H1 (cell line): ENCODE data around the gene TFR2. TPM values are rescaled to one million over a fixed set of nuclear protein-coding genes. Genes with fewer than 3 reads are reported as not detected.
A peak's percentile ranks its signal among the peaks of the same experiment; 100 is the strongest.

Experiments used
- CTCF ChIA-PET: fragments of 300-600 bp; sonication (Branson Sonifier 250); formaldehyde crosslinking; loops from one replicate; lab custom pipeline; 2021; ENCODE audit not compliant: partially characterized antibody; lab: Charles Lee
- POLR2A ChIA-PET: fragments of 300-600 bp; sonication (Branson Sonifier 250); formaldehyde crosslinking; loops from one replicate; lab custom pipeline; 2021; ENCODE audit warnings: inconsistent platforms; ENCODE audit not compliant: partially characterized antibody; lab: Charles Lee
- DNase-seq, 2 experiments: peaks; one replicate each; pipeline versions ENCODE4 v3.0.0 to v3.0.0-alpha.2; 2010 to 2022; ENCODE audit warnings: low spot score in 2 of 2, low read depth in 1 of 2, mixed read lengths in 1 of 2
- FAIRE-seq: peaks from 2 replicates; lab custom pipeline; 2011; peaks lifted over from hg19 to GRCh38; lab: Jason Lieb, UNC
- H2AFZ ChIP-seq: 2 replicates; pipeline ENCODE4 v1.8.1; 2012; ENCODE audit warnings: low read length, inconsistent platforms
- H2AK5ac ChIP-seq: 2 replicates; pipeline ENCODE4 v1.6.1; 2013; ENCODE audit warnings: low read depth, low read length
- H2BK120ac ChIP-seq: replicated peaks from 2 replicates; pipeline ENCODE3; 2013; ENCODE audit warnings: low read depth, low read length, inconsistent platforms
- H2BK12ac ChIP-seq: 2 replicates; pipeline ENCODE4 v1.6.1; 2013; ENCODE audit warnings: low read depth, low read length
- H2BK15ac ChIP-seq: 2 replicates; pipeline ENCODE4 v1.6.1; 2013; ENCODE audit warnings: low read length
- H2BK20ac ChIP-seq: 2 replicates; pipeline ENCODE4 v1.6.1; 2013; ENCODE audit warnings: low read length
- H2BK5ac ChIP-seq: 2 replicates; pipeline ENCODE4 v1.6.1; 2013; ENCODE audit warnings: low read depth, low read length
- H3K14ac ChIP-seq: 2 replicates; pipeline ENCODE4 v1.6.1; 2013; ENCODE audit warnings: inconsistent platforms; ENCODE audit not compliant: insufficient read length
- H3K18ac ChIP-seq: 2 replicates; pipeline ENCODE4 v1.6.1; 2013; ENCODE audit warnings: low read length; ENCODE audit errors: extremely low read depth
- H3K23ac ChIP-seq: 2 replicates; pipeline ENCODE4 v1.6.1; 2013; ENCODE audit warnings: inconsistent platforms; ENCODE audit not compliant: insufficient read length
- H3K23me2 ChIP-seq: 2 replicates; pipeline ENCODE4 v1.6.1; 2013; ENCODE audit warnings: low read depth, low read length
- H3K27ac ChIP-seq: 2 replicates; pipeline ENCODE4 v1.6.1; 2011; ENCODE audit warnings: low read depth, low read length, inconsistent platforms
- H3K27me3 ChIP-seq, 4 experiments: replicated peaks in 1 of 4; 1 replicate in 1 of 4; 2 replicates in 3 of 4; pipeline versions ENCODE4 v1.6.1 to v1.8.1; 2011 to 2013; ENCODE audit warnings: low read length in 3 of 4, mild to moderate bottlenecking in 3 of 4, inconsistent platforms in 2 of 4, mixed read lengths in 2 of 4, moderate library complexity in 1 of 4; ENCODE audit not compliant: control insufficient read depth in 3 of 4, insufficient read depth in 3 of 4; ENCODE audit errors: extremely low read depth in 1 of 4
- H3K36me3 ChIP-seq, 4 experiments: 2 replicates each; pipeline versions ENCODE4 v1.6.1 to v1.8.1; 2011 to 2013; ENCODE audit warnings: mild to moderate bottlenecking in 4 of 4, low read length in 3 of 4, moderate library complexity in 2 of 4, control low read depth in 1 of 4, inconsistent platforms in 1 of 4; ENCODE audit not compliant: insufficient read depth in 4 of 4, control insufficient read depth in 2 of 4
- H3K4ac ChIP-seq: replicated peaks from 2 replicates; pipeline ENCODE3; 2013; ENCODE audit warnings: low read length, low read depth, mixed read lengths, inconsistent platforms; ENCODE audit not compliant: insufficient read length
- H3K4me1 ChIP-seq, 4 experiments: replicated peaks in 1 of 4; 1 replicate in 1 of 4; 2 replicates in 3 of 4; pipeline versions ENCODE4 v1.6.1 to v1.8.1; 2011 to 2013; ENCODE audit warnings: low read length in 3 of 4, inconsistent platforms in 2 of 4, mixed read lengths in 1 of 4; ENCODE audit not compliant: insufficient read depth in 4 of 4, control insufficient read depth in 3 of 4
- H3K4me2 ChIP-seq, 2 experiments: 2 replicates each; pipeline versions ENCODE4 v1.6.1 to v1.8.1; 2011 to 2013; ENCODE audit warnings: low read depth in 2 of 2, low read length in 2 of 2, control low read depth in 1 of 2, inconsistent platforms in 1 of 2, mild to moderate bottlenecking in 1 of 2; ENCODE audit not compliant: insufficient read depth in 1 of 2
- H3K4me3 ChIP-seq, 4 experiments: fragments of 200-600, 300-600 bp in 1 of 4; sonication (generic), shearing (Covaris generic), sonication (Bioruptor Twin) in 1 of 4; 2 replicates each; pipeline versions ENCODE4 v1.5.1 to v1.8.1; 2011 to 2016; ENCODE audit warnings: low read length in 4 of 4, low read depth in 3 of 4, control low read depth in 2 of 4, inconsistent platforms in 2 of 4, mild to moderate bottlenecking in 2 of 4, mixed read lengths in 1 of 4, moderate library complexity in 1 of 4; ENCODE audit not compliant: insufficient read depth in 2 of 4; ENCODE audit errors: extremely low read depth in 1 of 4
- H3K56ac ChIP-seq: replicated peaks from 2 replicates; pipeline ENCODE3; 2013; ENCODE audit warnings: low read depth, mild to moderate bottlenecking, mixed read lengths, low read length, inconsistent platforms; ENCODE audit not compliant: insufficient read length
- H3K79me1 ChIP-seq: 2 replicates; pipeline ENCODE4 v1.6.1; 2013; ENCODE audit warnings: low read depth, low read length, control low read depth
- H3K79me2 ChIP-seq, 2 experiments: 2 replicates each; pipeline versions ENCODE4 v1.6.1 to v1.8.1; 2012 to 2013; ENCODE audit warnings: low read length in 2 of 2, mild to moderate bottlenecking in 2 of 2, inconsistent platforms in 1 of 2; ENCODE audit not compliant: insufficient read depth in 2 of 2, control insufficient read depth in 1 of 2
- H3K9ac ChIP-seq, 4 experiments: replicated peaks in 1 of 4; 1 replicate in 1 of 4; 2 replicates in 3 of 4; pipeline versions ENCODE4 v1.6.1 to v1.8.1; 2011 to 2013; ENCODE audit warnings: low read depth in 3 of 4, low read length in 3 of 4, control low read depth in 2 of 4, mild to moderate bottlenecking in 2 of 4, moderate library complexity in 2 of 4, inconsistent platforms in 1 of 4; ENCODE audit errors: extremely low read depth in 1 of 4
- H3K9me3 ChIP-seq, 2 experiments: 2 replicates each; pipeline versions ENCODE4 v1.6.1 to v1.8.1; 2012 to 2013; ENCODE audit warnings: mild to moderate bottlenecking in 2 of 2, moderate library complexity in 2 of 2, control low read depth in 1 of 2, inconsistent platforms in 1 of 2, low read depth in 1 of 2, low read length in 1 of 2, mixed read lengths in 1 of 2; ENCODE audit not compliant: insufficient read depth in 2 of 2
- H4K20me1 ChIP-seq, 2 experiments: replicated peaks in 1 of 2; 2 replicates each; pipeline versions ENCODE3 to v1.8.1; 2011 to 2013; ENCODE audit warnings: inconsistent platforms in 2 of 2, low read length in 2 of 2, mild to moderate bottlenecking in 1 of 2; ENCODE audit not compliant: insufficient read depth in 2 of 2, control insufficient read depth in 1 of 2
- H4K5ac ChIP-seq: 2 replicates; pipeline ENCODE4 v1.6.1; 2013; ENCODE audit warnings: low read length, low read depth, mixed read lengths, inconsistent platforms; ENCODE audit not compliant: insufficient read length
- H4K8ac ChIP-seq: 2 replicates; pipeline ENCODE4 v1.8.0; 2013; ENCODE audit warnings: mild to moderate bottlenecking, moderate library complexity, low read length, inconsistent platforms; ENCODE audit not compliant: insufficient read depth; ENCODE audit errors: extremely low read depth
- H4K91ac ChIP-seq: replicated peaks from 2 replicates; pipeline ENCODE3; 2013; ENCODE audit warnings: low read length, mixed read lengths, inconsistent platforms; ENCODE audit not compliant: insufficient read length
- BACH1 ChIP-seq: IDR thresholded peaks from 2 replicates; pipeline ENCODE4 v1.6.1; 2012; ENCODE audit warnings: low read length, improper control_type of control experiment
- CHD1 ChIP-seq: IDR thresholded peaks from 2 replicates; pipeline ENCODE4 v1.6.1; 2012; ENCODE audit warnings: low read depth, low read length, improper control_type of control experiment
- EP300 ChIP-seq, 2 experiments: IDR thresholded peaks; 1 replicate in 1 of 2; 2 replicates in 1 of 2; pipeline ENCODE4 v1.6.1; 2011 to 2012; ENCODE audit warnings: low read depth in 2 of 2, low read length in 2 of 2, mild to moderate bottlenecking in 2 of 2, borderline replicate concordance in 1 of 2, inconsistent platforms in 1 of 2, moderate library complexity in 1 of 2
- EZH2 ChIP-seq: fragments of 200-600 bp; sonication (generic); IDR thresholded peaks from 2 replicates; pipeline ENCODE4 v1.7.1; 2012; ENCODE audit warnings: low read depth, mild to moderate bottlenecking, moderate library complexity, low read length, inconsistent platforms; ENCODE audit not compliant: severe bottlenecking
- JUND ChIP-seq: IDR thresholded peaks from 2 replicates; pipeline ENCODE4 v1.6.1; 2011; ENCODE audit warnings: mild to moderate bottlenecking, improper control_type of control experiment, low read length
- KDM1A ChIP-seq: fragments of 200-600, 300-600 bp; sonication (generic); IDR thresholded peaks from 2 replicates; pipeline ENCODE4 v1.7.1; 2016; ENCODE audit warnings: mild to moderate bottlenecking, low read length, borderline replicate concordance
- PHF8 ChIP-seq: fragments of 200-600 bp; sonication (generic); conservative IDR thresholded peaks from 2 replicates; pipeline ENCODE4 v1.7.1; 2012; ENCODE audit warnings: low read depth, mild to moderate bottlenecking, inconsistent platforms, low read length, moderate library complexity
- POLR2A ChIP-seq, 2 experiments: IDR thresholded peaks; 1 replicate in 1 of 2; 2 replicates in 1 of 2; pipeline ENCODE4 v1.6.1; 2011; ENCODE audit warnings: low read depth in 2 of 2, low read length in 2 of 2, mild to moderate bottlenecking in 2 of 2; ENCODE audit errors: control extremely low read depth in 1 of 2
- SAP30 ChIP-seq: fragments of 300-600 bp; sonication (generic); IDR thresholded peaks from 2 replicates; pipeline ENCODE4 v1.7.1; 2012; ENCODE audit warnings: low read length, moderate library complexity, mild to moderate bottlenecking, inconsistent platforms; ENCODE audit not compliant: insufficient read depth, insufficient replicate concordance
- SIX5 ChIP-seq: IDR thresholded peaks from 2 replicates; pipeline ENCODE4 v1.6.1; 2011; ENCODE audit warnings: mild to moderate bottlenecking, low read depth, low read length
- TCF12 ChIP-seq: IDR thresholded peaks from 2 replicates; pipeline ENCODE4 v1.6.1; 2011; ENCODE audit warnings: low read depth, mild to moderate bottlenecking, low read length
- WGBS, 2 experiments: shearing (Covaris generic) in 1 of 2; methylation state at CpG; one replicate each; pipeline versions ENCODE4 v1.1.6 to v1.1.7; 2013 to 2015; ENCODE audit warnings: low lambda C conversion rate in 2 of 2, mixed read lengths in 2 of 2, inconsistent platforms in 1 of 2, low coverage in 1 of 2, missing lambda C conversion rate in 1 of 2; ENCODE audit not compliant: insufficient replicate concordance in 2 of 2, insufficient coverage in 1 of 2, insufficient read length in 1 of 2; ENCODE audit errors: extremely low coverage in 1 of 2, missing lambda C conversion rate in 1 of 2; 5-methylcytosine and 5-hydroxymethylcytosine counted together
- polyA plus RNA-seq, 7 experiments: library from polyadenylated mRNA; depleted of rRNA in 3 of 7; stranded (reverse) in 5 of 7; unstranded in 2 of 7; fragments of >200 nt in 5 of 7; fragments of 200-250 nt in 2 of 7; gene quantifications; 1 replicate in 5 of 7; 2 replicates in 1 of 7; 4 replicates in 1 of 7; pipeline versions ENCODE4 v1.2.1 to v1.2.3, GENCODE V29; 2011 to 2013; ENCODE audit warnings: missing spikeins in 2 of 7, mixed read lengths in 2 of 7
- total RNA-seq: library from RNA; stranded (reverse); fragmentation: NEBNext Ultra II Directional; extraction: Animal tissue kit (Norgen Biotek cat#: 25700); gene quantifications from 2 replicates; pipeline ENCODE4 v1.2.1, GENCODE V29; 2021

TFR2 gene
- total and polyA plus RNA-seq, 2 of the 8 experiments (the other 6 are each of a cell fraction or from before 2014, with no cell fraction given) = 4.6 to 5.7 TPM

- Histone ChIP-seq H4K91ac (peak overlapping the region; percentile 5), H3K4me1 (peaks cover 0 to 41% (median 27%) of the 10 kb centered on the region in 4 experiments; a peak in 6 of 7 replicates), H4K8ac (peak overlapping the region; percentile 22; the same call in 1 of the 2 replicates), H2AK5ac (no peak overlapping the region), H2BK20ac (0 out of 2 replicates have a peak overlapping the region, but pooled peaks have one; percentile 3), H3K9ac (no peak overlapping the region), H2BK5ac (peak overlapping the region; percentile 27; the same call in 1 of the 2 replicates), H4K20me1 (peaks cover 0 to 6% of the 10 kb centered on the region in 2 experiments), H4K5ac (no peak overlapping the region), H2AFZ (no peak overlapping the region), H3K4me3 (peak overlapping the region in 1 of 4 experiments; percentile 26; a peak in 1 of 8 replicates), H3K4ac (no peak overlapping the region), H2BK12ac (peak overlapping the region; percentile 92; the same call in 1 of the 2 replicates), H3K27me3 (peaks cover 0 to 4% (median under 1%) of the 10 kb centered on the region in 4 experiments; a peak in 1 of 7 replicates), H3K14ac (no peak overlapping the region), H3K23me2 (peaks cover 8% of the 10 kb centered on the region; the same call in 1 of the 2 replicates), H3K23ac (no peak overlapping the region), H2BK15ac (no peak overlapping the region), H3K56ac (no peak overlapping the region), H3K4me2 (peak overlapping the region; percentile 74 to 96), H3K79me2 (no peaks in the 10 kb centered on the region), H2BK120ac (no peak overlapping the region), H3K9me3 (no peaks in the 10 kb centered on the region), H3K36me3 (peaks cover 0 to 14% (median 4%) of the 10 kb centered on the region in 4 experiments; a peak in 5 of 8 replicates), H3K18ac (peak overlapping the region; percentile 62), H3K79me1 (peaks cover 4% of the 10 kb centered on the region; the same call in 1 of the 2 replicates), H3K27ac (no peak overlapping the region)
- POLR2A ChIA-PET = interaction anchor here (0.7 to 4.8 kb wide), 15 partner anchors 13 to 143 kb away, joined by 3 to 83 read pairs (median 5); partner anchors contain the start of genes AGFG2, FBXO24, LRCH4 and PCOLCE
- 69% methylated on average over 25 of the region's 26 CpGs; no CpG with 5 or more reads in 1 of the 2 experiments for WGBS, 2 experiments
- CTCF ChIA-PET = interaction anchor here (0.7 to 4.8 kb wide), 17 partner anchors 8 to 122 kb away, joined by 3 to 53 read pairs (median 4); partner anchors contain the start of genes FBXO24 and LRCH4
- FAIRE-seq = no peak
- DNase-seq = peak in 1 of 2 experiments; percentile 61
- no peak for TF ChIP-seq KDM1A
- TF ChIP-seq SIX5 = no peak
- TF ChIP-seq EZH2 = no peak
- no peak for TF ChIP-seq BACH1
- no peak for TF ChIP-seq SAP30
- TF ChIP-seq PHF8 = no peak
- TF ChIP-seq EP300 (IDR thresholded peaks at IDR 0.05; ENCODE audit: borderline replicate concordance in 1 of 2, low read depth in 2 of 2, low read length in 2 of 2) = no peak
- TF ChIP-seq CHD1 = no peak
- TF ChIP-seq JUND = no peak
- TF ChIP-seq POLR2A (IDR thresholded peaks at IDR 0.05; ENCODE audit: control extremely low read depth in 1 of 2, low read depth in 2 of 2, low read length in 2 of 2) = peak in 1 of 2 experiments; percentile 35; a peak in 1 of 3 replicates
- TF ChIP-seq TCF12 = no peak
These were observed 70.2 kb downstream of the TFR2 start for GRCh38 chr7:100570954-100571828.
